ENCODE measurements around the gene DENND11. TPM values are rescaled to one million over a fixed set of nuclear protein-coding genes. Genes with fewer than 3 reads are reported as not detected.

Gene DENND11, protein sequence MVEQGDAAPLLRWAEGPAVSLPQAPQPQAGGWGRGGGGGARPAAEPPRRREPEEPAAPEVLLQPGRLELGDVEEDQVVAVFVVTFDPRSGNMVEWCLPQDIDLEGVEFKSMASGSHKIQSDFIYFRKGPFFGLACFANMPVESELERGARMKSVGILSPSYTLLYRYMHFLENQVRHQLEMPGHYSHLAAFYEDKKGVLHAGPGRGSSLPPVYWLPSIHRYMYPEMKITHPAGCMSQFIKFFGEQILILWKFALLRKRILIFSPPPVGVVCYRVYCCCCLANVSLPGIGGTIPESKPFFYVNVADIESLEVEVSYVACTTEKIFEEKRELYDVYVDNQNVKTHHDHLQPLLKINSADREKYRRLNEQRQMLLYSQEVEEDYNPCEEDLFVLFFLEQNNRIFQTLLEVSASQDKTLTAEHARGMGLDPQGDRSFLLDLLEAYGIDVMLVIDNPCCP
- 10 to 100 TPM; 23.7 to 33.7 TPM for total RNA-seq
- 10 to 100 TPM; 23.1 to 27.2 TPM for polyA plus RNA-seq (ENCODE audit: insufficient read length in 2 of 2)
- long read RNA-seq, donor 1, full-length matches to known transcripts: 2 of 2 reads
- long read RNA-seq, donor 1, partial matches to known transcripts: 0 of 2 reads
- long read RNA-seq, donor 1, other reads (novel, unspliced or antisense): 0 of 2 reads
- long read RNA-seq, donor 2, full-length matches to known transcripts: 1 of 1 reads
- long read RNA-seq, donor 2, partial matches to known transcripts: 0 of 1 reads
- long read RNA-seq, donor 2, other reads (novel, unspliced or antisense): 0 of 1 reads
- long read RNA-seq, donor 3, partial matches to known transcripts: 5 of 5 reads
- long read RNA-seq, donor 3, other reads (novel, unspliced or antisense): 0 of 5 reads
- long read RNA-seq, donor 4, full-length matches to known transcripts: 2 of 2 reads
- long read RNA-seq, donor 4, partial matches to known transcripts: 0 of 2 reads
- long read RNA-seq, donor 4, other reads (novel, unspliced or antisense): 0 of 2 reads

DNA sequence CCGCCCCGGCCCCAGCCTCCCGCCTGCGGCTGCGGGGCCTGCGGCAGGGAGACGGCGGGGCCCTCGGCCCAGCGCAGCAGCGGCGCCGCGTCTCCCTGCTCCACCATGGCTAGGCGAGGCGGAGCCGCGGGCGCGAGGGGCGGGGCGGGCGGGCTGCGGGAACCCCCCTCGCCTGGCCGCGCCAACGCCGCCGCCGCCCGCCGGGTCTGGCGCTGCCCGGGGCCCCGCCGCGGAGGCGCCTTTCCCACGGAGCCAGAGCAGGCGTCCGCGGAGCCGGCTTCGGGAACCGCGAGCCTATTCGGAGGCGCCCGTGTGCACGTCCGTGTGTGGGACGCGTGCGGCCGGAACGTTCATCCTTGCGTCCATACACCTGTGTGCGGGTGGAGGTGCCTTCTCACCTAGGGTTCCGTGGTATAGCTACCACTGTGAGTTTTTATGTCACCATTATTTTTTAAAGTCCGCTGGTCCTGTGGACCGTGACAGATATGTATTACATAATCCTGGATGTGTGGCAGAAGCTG, at the start of gene DENND11:
TSS of gene DENND11 (minus strand) at position 120 of the 521 bp plus-strand sequence. CDS start at position 107, 13 bp downstream.
- no peaks in the 10 kb centered on the region for H3K9me3 ChIP-seq (ENCODE audit: control insufficient read depth, insufficient read depth, low read length)
- peak within 1 kb of the TSS; percentile 61 for H3K27ac ChIP-seq (ENCODE audit: low read depth, low read length)
- DNase-seq (ENCODE audit: low read depth in 4 of 6, low spot score in 6 of 6): peak in 4 of 6 donors; percentile 31 to 84 (median 66)
- peaks cover 22% of the 10 kb centered on the region for H3K4me1 ChIP-seq (ENCODE audit: control insufficient read depth, insufficient read depth, low read length)
- H3K36me3 ChIP-seq (ENCODE audit: control insufficient read depth, insufficient read depth, low read length): no peaks in the 10 kb centered on the region
- WGBS (ENCODE audit: insufficient coverage): under 1% methylated on average over 60 of the region's 62 CpGs
- peak within 1 kb of the TSS; percentile 56 for H3K4me3 ChIP-seq (ENCODE audit: low read depth, low read length)
- H3K27me3 ChIP-seq (ENCODE audit: control insufficient read depth, insufficient read depth, low read length): no peaks in the 10 kb centered on the region

GRCh38 chr7:141748396-141748795, 46.4 kb upstream of the DENND11 start:
- no CpG with 5 or more reads among the region's 2 CpGs for WGBS (ENCODE audit: insufficient coverage)
- Histone ChIP-seq H3K9me3 (ENCODE audit: control insufficient read depth, insufficient read depth, low read length) (peaks cover 2% of the 10 kb centered on the region), H3K4me1 (ENCODE audit: control insufficient read depth, insufficient read depth, low read length) (no peaks in the 10 kb centered on the region), H3K4me3 (ENCODE audit: low read depth, low read length) (no peak overlapping the region), H3K27me3 (ENCODE audit: control insufficient read depth, insufficient read depth, low read length) (no peaks in the 10 kb centered on the region), H3K36me3 (ENCODE audit: control insufficient read depth, insufficient read depth, low read length) (peaks cover 17% of the 10 kb centered on the region), H3K27ac (ENCODE audit: low read depth, low read length) (no peak overlapping the region)
- no peak for DNase-seq (ENCODE audit: low read depth in 4 of 6, low spot score in 6 of 6)

- Histone ChIP-seq H3K4me1 (ENCODE audit: control insufficient read depth, insufficient read depth, low read length) (no peaks in the 10 kb centered on the region), H3K27me3 (ENCODE audit: control insufficient read depth, insufficient read depth, low read length) (no peaks in the 10 kb centered on the region), H3K27ac (ENCODE audit: low read depth, low read length) (no peak overlapping the region), H3K9me3 (ENCODE audit: control insufficient read depth, insufficient read depth, low read length) (no peaks in the 10 kb centered on the region), H3K4me3 (ENCODE audit: low read depth, low read length) (no peak overlapping the region), H3K36me3 (ENCODE audit: control insufficient read depth, insufficient read depth, low read length) (peaks cover 12% of the 10 kb centered on the region)
- no peak for DNase-seq (ENCODE audit: low read depth in 4 of 6, low spot score in 6 of 6)
- WGBS (ENCODE audit: insufficient coverage): 90% methylated on average over 2 of the region's 2 CpGs
These were observed 42.2 kb upstream of the DENND11 start for GRCh38 chr7:141744131-141744530.

DNA sequence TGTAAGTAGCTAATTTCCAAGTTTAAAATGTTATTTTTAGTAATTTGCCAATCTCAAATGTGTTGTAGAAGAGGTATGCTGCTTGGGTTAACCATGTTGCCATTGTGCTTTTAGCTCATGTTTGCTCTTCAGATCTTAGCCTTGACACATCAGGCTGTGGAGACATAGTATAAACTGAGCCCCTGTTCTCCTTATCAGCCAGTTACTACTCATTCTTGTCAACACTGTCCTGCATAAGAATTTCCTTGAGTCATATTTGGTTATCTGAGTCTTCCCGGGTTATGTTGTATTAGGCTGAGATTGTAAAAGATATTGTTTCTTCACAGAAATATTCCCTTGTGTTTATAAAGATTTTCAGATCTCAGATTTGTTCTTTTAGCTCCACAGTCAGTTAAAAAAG, 40.3 kb upstream of the DENND11 start:
- H3K4me3 ChIP-seq (ENCODE audit: low read depth, low read length): no peak overlapping the region
- H3K4me1 ChIP-seq (ENCODE audit: control insufficient read depth, insufficient read depth, low read length): peaks cover 7% of the 10 kb centered on the region
- no CpG with 5 or more reads among the region's 1 CpG for WGBS (ENCODE audit: insufficient coverage)
- no peak overlapping the region for H3K27ac ChIP-seq (ENCODE audit: low read depth, low read length)
- no peak for DNase-seq (ENCODE audit: low read depth in 4 of 6, low spot score in 6 of 6)
- H3K36me3 ChIP-seq (ENCODE audit: control insufficient read depth, insufficient read depth, low read length): peaks cover 12% of the 10 kb centered on the region
- no peaks in the 10 kb centered on the region for H3K9me3 ChIP-seq (ENCODE audit: control insufficient read depth, insufficient read depth, low read length)
- H3K27me3 ChIP-seq (ENCODE audit: control insufficient read depth, insufficient read depth, low read length): no peaks in the 10 kb centered on the region

DNA sequence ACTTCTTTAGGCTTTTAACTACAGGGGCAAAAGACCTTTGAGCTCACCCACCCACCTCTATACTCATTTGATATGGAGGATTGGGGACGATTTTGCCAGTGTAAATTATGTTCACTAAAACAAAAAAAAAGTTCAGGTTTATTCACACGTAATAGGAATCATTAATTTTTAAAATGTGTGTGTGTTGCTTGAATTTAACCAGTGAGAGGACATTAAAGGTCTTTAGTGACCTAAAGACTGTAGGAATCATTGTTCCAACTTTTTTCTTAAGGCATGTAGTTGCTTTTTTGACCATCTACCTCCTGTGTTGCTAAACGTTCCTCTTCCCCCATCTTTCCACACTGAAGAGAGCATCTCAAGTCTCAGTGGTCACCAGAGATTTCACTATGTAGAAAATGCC, 37.3 kb upstream of the DENND11 start:
- 100% methylated on average over 1 of the region's 3 CpGs for WGBS (ENCODE audit: insufficient coverage)
- peaks cover 9% of the 10 kb centered on the region for H3K4me1 ChIP-seq (ENCODE audit: control insufficient read depth, insufficient read depth, low read length)
- no peak overlapping the region for H3K27ac ChIP-seq (ENCODE audit: low read depth, low read length)
- H3K9me3 ChIP-seq (ENCODE audit: control insufficient read depth, insufficient read depth, low read length): no peaks in the 10 kb centered on the region
- peaks cover 6% of the 10 kb centered on the region for H3K36me3 ChIP-seq (ENCODE audit: control insufficient read depth, insufficient read depth, low read length)
- peak overlapping the region; percentile 96 for H3K4me3 ChIP-seq (ENCODE audit: low read depth, low read length)
- DNase-seq (ENCODE audit: low read depth in 4 of 6, low spot score in 6 of 6): no peak
- no peaks in the 10 kb centered on the region for H3K27me3 ChIP-seq (ENCODE audit: control insufficient read depth, insufficient read depth, low read length)

DNA sequence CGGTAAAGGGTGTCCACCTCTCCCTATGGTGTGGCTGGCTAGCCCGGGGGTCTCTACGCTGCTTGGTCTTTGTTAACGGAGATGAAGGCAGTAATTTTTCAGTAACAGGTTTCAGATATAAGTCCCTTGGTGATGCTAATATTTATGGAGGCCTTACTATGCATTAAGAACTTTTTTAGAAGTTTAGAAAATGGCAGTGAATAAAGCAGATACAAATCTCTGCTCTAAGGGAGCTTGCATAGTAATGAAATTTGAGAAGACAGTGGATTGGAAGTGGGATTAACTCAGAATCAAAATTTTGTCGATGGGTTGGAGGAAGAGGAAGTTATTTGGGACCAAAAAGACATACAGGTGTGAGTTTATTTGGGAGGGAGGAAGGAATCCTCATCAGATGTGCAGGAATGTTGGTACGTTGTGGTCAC, 36.6 kb upstream of the DENND11 start:
- Histone ChIP-seq H3K27me3 (ENCODE audit: control insufficient read depth, insufficient read depth, low read length) (no peaks in the 10 kb centered on the region), H3K4me1 (ENCODE audit: control insufficient read depth, insufficient read depth, low read length) (peaks cover 9% of the 10 kb centered on the region), H3K27ac (ENCODE audit: low read depth, low read length) (peak overlapping the region; percentile 78), H3K4me3 (ENCODE audit: low read depth, low read length) (peak overlapping the region; percentile 96), H3K9me3 (ENCODE audit: control insufficient read depth, insufficient read depth, low read length) (no peaks in the 10 kb centered on the region), H3K36me3 (ENCODE audit: control insufficient read depth, insufficient read depth, low read length) (peaks cover 6% of the 10 kb centered on the region)
- no peak for DNase-seq (ENCODE audit: low read depth in 4 of 6, low spot score in 6 of 6)
- 0% methylated on average over 2 of the region's 6 CpGs for WGBS (ENCODE audit: insufficient coverage)

- Histone ChIP-seq H3K4me1 (ENCODE audit: control insufficient read depth, insufficient read depth, low read length) (peaks cover 9% of the 10 kb centered on the region), H3K27ac (ENCODE audit: low read depth, low read length) (peak within 1 kb of the TSS; percentile 78), H3K27me3 (ENCODE audit: control insufficient read depth, insufficient read depth, low read length) (no peaks in the 10 kb centered on the region), H3K36me3 (ENCODE audit: control insufficient read depth, insufficient read depth, low read length) (peaks cover 4% of the 10 kb centered on the region), H3K4me3 (ENCODE audit: low read depth, low read length) (peak within 1 kb of the TSS; percentile 96), H3K9me3 (ENCODE audit: control insufficient read depth, insufficient read depth, low read length) (no peaks in the 10 kb centered on the region)
- under 1% methylated on average over 41 of the region's 46 CpGs for WGBS (ENCODE audit: insufficient coverage)
- DNase-seq (ENCODE audit: low read depth in 4 of 6, low spot score in 6 of 6): peak; percentile 91 to 99 (median 94)
These were observed 36.0 kb upstream of the DENND11 start, which contains the start of gene SSBP1 for GRCh38 chr7:141737836-141738591. SSBP1 (plus strand) TSS chr7:141738358; CDS start chr7:141739167, 809 bp downstream.

GRCh38 chr7:141737118-141737835, 35.3 kb upstream of the DENND11 start:
- Histone ChIP-seq H3K36me3 (ENCODE audit: control insufficient read depth, insufficient read depth, low read length) (no peaks in the 10 kb centered on the region), H3K4me1 (ENCODE audit: control insufficient read depth, insufficient read depth, low read length) (peaks cover 9% of the 10 kb centered on the region), H3K27ac (ENCODE audit: low read depth, low read length) (peak overlapping the region; percentile 78), H3K4me3 (ENCODE audit: low read depth, low read length) (peak overlapping the region; percentile 96), H3K9me3 (ENCODE audit: control insufficient read depth, insufficient read depth, low read length) (no peaks in the 10 kb centered on the region), H3K27me3 (ENCODE audit: control insufficient read depth, insufficient read depth, low read length) (no peaks in the 10 kb centered on the region)
- WGBS (ENCODE audit: insufficient coverage): 89% methylated on average over 7 of the region's 11 CpGs
- no peak for DNase-seq (ENCODE audit: low read depth in 4 of 6, low spot score in 6 of 6)
